ENCODE results near the gene PHLDB2.

Gene PHLDB2

DNA sequence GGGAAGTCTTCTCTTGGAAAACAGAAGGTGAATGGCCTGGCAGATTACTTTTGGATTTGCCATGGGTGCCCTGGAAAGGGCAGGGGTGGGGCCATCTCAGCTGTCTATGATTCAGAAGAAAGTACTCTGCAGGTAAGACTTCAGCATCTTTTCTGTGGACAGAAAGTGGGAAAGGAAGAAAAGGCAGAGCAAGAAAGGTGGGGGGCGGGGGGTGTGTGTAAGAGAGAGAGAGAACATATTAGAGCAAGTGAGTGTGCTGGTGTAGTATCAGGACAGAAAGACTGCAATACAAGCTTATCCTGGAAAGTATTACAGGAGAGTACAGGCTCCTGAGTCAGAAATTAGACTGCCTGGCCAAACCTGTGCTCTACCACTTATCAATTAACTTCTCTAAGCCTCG lies 145.1 kb downstream of the PHLDB2 start:
- H3K4me3 ChIP-seq (ENCODE audit: low read length) = no peak overlapping the region
- no peak for TF ChIP-seq ZNF274 (IDR thresholded peaks at IDR 0.05; ENCODE audit: low read depth, low read length)

DNA sequence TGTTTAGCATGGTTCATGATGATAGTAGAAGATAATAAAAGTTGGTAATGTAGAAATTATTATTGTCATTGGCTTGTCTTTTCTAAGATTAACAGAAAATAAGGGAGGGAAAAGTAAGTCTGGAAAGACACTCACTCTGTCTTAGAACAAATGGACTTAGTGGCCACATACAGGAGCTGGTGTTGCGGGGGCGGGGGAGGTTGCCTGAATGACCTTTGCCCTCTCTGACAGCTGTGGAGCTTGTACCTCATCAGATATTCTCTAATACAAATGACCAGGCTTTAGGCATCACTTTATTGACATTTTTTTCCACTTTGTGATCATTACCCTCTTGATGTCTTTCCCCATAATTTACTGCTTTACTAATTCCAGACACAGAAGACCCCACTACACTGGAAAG lies 145.6 kb downstream of the PHLDB2 start:
- no peak for TF ChIP-seq ZNF274 (IDR thresholded peaks at IDR 0.05; ENCODE audit: low read depth, low read length)
- H3K4me3 ChIP-seq (ENCODE audit: low read length) = no peak overlapping the region

DNA sequence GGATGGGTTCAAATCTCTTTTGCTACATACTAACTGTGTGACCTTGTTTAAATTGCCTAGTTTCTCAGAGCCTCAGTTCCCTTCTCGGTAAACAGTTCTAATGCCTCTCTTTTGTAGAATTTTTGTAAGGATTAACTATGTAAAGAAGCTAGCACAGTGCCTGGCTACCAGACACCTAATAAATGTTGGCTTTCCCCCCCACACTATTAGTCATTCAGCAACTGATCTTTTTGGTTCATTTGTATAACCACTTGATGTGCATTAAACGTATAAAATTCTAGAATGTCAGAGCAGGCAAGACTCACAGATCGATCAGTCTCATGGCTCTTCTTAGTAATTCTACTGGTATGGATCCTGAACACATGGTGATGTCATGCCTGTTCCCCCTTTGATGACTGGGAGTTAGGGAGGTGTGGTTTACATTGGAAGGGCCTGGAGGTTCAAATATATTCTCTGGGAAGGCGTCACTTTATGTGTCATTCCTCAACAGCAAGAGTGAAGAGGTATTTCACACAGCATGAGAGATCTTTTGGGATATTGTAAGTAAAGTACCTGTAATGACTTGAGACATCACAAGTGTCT lies 146.1 kb downstream of the PHLDB2 start:
- no peak overlapping the region for H3K4me3 ChIP-seq (ENCODE audit: low read length)

DNA sequence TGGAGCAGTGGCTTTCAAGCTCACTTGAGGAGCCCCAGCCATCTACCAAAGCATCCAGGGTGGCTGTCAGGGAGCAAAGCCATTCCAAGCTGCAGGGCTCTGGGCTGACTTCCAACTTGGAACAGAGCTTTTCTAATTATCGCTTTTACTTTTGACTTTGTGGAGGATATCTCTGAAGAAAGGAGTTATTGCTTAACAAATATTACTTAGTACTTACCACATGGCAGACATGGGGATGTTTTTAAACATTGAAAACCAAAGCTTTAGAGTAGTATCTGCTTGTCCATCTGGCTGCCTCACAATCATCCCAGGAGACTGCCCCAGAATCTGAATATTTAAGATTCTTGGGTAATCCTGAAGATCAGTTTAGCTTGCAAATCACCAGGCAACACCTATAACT lies 148.6 kb downstream of the PHLDB2 start:
- no peak overlapping the region for H3K4me3 ChIP-seq (ENCODE audit: low read length)
- TF ChIP-seq ZNF274 (IDR thresholded peaks at IDR 0.05; ENCODE audit: low read depth, low read length) = no peak

More for the DNA sequence above, 146.1 kb downstream of the PHLDB2 start:
- TF ChIP-seq ZNF274 (IDR thresholded peaks at IDR 0.05; ENCODE audit: low read depth, low read length) = no peak

DNA sequence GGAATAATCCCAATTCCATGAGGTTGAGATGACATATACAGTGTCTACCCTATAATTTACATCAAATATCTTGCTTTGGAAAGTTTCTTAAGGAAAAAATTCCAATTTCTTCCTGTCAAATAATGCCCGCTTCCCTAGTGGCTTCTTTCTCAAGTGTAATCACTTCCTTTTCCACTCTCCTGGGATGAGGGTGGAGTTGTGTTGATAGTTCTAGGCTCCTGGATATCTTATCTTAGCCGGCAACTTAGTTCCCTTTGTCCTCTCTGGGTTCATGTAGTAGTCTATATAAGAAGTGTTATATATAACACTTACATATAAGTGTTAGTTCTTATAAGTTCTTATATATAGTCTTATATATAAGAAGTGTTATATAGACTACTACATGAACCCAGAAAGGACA lies 150.6 kb downstream of the PHLDB2 start:
- no peak overlapping the region for H3K4me3 ChIP-seq (ENCODE audit: low read length)
- no peak for TF ChIP-seq ZNF274 (IDR thresholded peaks at IDR 0.05; ENCODE audit: low read depth, low read length)

DNA sequence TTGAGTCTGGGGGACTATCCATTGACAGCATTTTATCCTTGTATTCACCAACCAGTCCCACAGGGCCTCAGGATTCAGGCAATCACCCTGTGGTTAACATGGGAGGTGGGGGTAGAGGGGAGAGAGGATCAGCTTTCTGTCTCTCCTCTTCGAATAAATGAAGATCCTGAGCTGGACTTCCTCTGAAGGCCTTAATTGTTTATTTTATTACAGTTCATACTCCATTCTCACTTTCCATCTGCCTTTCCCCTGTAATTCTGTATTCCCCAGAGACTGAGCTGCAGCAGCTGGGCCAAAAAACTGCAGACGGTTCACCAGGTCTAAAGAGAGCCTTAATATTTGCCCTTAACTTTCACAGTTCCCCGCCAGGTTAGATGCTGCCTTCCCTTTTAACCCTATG lies 151.6 kb downstream of the PHLDB2 start:
- no peak overlapping the region for H3K4me3 ChIP-seq (ENCODE audit: low read length)
- TF ChIP-seq ZNF274 (IDR thresholded peaks at IDR 0.05; ENCODE audit: low read depth, low read length) = no peak

DNA sequence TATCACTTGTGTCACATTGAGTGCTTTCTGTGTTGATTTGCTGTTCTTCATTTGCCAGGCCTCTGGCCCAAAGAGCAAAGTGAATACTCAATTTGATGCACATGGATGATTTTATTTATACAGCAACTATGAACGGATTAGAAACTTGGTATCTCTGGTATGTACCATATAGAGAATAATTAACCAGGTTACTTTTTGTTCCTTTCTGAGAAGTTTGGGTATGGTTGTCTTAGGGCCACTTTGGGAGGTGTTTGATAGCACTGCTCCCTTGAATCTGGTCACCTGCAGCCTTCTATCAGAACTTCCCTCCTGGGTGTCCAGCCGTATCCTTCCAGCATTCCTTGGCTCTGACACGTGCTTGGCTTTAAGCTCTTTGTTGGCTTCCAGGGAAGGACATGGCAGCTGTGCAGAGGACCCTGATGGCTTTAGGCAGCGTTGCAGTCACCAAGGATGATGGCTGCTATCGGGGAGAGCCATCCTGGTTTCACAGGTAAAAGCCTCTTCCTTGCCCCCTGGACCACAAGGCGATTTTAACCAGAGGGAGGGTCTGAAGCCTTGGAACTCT lies 152.4 kb downstream of the PHLDB2 start:
- TF ChIP-seq ZNF274 (IDR thresholded peaks at IDR 0.05; ENCODE audit: low read depth, low read length) = no peak
- no peak overlapping the region for H3K4me3 ChIP-seq (ENCODE audit: low read length)

DNA sequence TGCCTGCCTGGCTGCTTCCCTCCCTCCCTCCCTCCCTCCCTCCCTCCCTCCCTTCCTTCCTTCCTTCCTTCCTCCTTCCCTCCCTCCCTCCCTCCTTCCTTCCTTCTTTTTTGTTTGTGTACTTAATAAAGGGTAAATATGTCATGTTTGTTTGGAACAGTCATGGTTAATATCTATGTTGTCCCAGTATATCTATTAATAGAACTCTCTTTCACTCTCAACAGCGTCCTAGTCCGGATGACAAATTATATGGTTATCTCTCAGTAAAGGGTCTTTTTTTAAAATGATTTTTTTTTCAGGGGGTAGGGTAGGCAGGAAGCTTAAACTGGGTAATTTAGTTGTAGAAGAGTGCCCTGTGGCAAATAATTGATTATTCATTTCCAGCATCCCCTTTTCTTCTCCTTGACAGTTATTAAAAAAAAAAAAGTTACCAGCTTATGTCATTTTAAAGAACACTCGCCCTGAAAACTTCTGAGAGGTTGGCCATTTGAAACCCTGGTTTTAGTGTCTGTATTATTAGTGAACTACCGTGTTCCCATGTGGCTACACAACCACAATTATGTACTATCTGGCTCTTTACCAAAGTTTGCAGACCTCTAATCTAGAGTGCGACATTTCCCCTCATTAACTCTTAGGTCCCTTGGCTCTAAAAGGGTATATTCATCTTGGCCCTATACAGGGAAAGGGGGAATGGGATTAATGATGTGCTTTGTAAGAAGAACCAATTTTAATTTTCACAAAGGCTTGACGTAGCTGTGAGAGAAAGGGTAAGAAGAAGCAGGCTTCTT lies 153.3 kb downstream of the PHLDB2 start:
- TF ChIP-seq ZNF274 (IDR thresholded peaks at IDR 0.05; ENCODE audit: low read depth, low read length) = no peak
- H3K4me3 ChIP-seq (ENCODE audit: low read length) = no peak overlapping the region

DNA sequence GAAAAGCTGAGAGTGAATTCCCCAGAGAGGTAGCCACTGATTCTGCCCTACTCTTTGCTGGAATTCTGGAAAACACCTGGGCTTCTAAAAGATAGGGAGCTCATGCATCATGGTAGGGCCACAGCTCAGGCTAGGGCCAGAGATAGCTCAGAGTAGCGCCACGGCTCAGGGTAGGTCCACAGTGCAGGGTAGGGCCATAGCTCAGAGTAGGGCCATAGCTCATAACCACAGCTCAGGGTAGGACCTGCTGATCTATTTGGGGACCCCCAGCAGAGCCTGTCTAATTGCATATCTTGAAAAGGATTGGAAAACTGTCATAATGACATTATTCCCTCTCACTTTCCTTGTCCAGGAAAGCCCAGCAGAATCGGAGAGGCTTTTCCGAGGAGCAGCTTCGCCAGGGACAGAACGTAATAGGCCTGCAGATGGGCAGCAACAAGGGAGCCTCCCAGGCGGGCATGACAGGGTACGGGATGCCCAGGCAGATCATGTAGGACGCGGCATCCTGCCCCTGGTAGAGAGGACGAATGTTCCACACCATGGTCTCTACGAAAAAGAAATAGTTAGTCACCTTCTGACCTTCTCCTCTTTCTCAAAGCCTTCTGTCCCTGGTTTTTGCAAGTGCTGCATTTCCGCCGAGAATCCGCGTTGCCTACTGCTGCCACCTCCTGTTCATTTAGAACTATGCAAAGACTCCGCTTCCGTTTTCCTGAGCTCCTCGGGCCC lies 154.2 kb downstream of the PHLDB2 start:
- no peak for TF ChIP-seq ZNF274 (IDR thresholded peaks at IDR 0.05; ENCODE audit: low read depth, low read length)
- no peak overlapping the region for H3K4me3 ChIP-seq (ENCODE audit: low read length)

DNA sequence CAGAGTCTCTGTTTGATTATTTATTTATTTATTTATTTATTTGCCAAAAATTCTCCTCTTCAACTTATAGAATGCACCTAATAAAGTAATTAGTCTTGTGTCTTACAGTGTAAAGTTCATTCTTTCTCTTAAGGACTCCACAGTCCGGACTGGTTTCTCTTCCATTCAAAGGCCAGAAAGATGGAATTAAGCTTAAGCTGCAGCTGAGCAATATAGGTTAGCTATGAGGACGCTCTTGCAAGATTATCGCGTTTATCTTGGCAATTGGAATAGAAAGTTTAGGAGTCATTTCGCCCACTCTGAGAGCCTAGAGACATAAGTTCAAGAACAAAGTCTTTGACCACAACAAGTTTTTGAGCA lies 154.7 kb downstream of the PHLDB2 start:
- no peak for TF ChIP-seq ZNF274 (IDR thresholded peaks at IDR 0.05; ENCODE audit: low read depth, low read length)
- H3K4me3 ChIP-seq (ENCODE audit: low read length) = no peak overlapping the region

DNA sequence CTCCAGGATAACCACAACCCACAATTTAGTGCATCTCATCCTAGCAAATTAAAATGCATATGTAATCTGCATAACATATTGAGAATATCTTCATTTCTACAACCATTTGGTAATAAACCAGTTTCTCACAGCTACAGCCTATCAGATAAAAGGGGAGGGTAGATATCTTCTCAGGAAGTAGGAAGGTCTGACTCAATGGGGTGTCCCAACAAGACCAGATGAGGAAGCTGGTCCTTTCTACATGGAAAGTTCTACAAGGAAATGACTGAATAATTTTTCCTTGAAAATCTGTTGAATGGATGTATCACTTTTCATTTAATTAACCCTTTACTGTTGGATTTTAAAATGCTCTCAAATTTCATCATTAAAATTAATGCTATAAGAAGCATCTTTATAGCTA lies 158.0 kb downstream of the PHLDB2 start:
- H3K4me3 ChIP-seq (ENCODE audit: low read length) = no peak overlapping the region
- TF ChIP-seq ZNF274 (IDR thresholded peaks at IDR 0.05; ENCODE audit: low read depth, low read length) = no peak

DNA sequence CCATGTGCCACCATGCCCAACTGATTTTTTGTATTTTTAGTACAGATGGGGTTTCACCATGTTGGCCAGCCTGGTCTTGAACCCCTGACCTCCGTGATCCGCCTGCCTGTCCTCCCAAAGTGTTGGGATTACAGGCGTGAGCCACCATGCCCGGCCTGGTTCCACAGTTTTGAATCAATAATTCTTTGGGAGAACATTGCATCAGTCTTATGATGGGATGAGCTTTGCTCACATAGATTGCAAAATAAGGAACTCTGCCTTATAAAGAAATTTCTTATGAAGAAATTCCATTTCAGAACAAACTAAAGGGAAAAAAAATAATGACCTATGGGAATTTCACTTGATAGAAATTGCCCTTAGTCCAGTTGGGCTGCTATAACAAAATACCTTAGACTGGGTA lies 159.6 kb downstream of the PHLDB2 start:
- no peak overlapping the region for H3K4me3 ChIP-seq (ENCODE audit: low read length)
- no peak for TF ChIP-seq ZNF274 (IDR thresholded peaks at IDR 0.05; ENCODE audit: low read depth, low read length)

DNA sequence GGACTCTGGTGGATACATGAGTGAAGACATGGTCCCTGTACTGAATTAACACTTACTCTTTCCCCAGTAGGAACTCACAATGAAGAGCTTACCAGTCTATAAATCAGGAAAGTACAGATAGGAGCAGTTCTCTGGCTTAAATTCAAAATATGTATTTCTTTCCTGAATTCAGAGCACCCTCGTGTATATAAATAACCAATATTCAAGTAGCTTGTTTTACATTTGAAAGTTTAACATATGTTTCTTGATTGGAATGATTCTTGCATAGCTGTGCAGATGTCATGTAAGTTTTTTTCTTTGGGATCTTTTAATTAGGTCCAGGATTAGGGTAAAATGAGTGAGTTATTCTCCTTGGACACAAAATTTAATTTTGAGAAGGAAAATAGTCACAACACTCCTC lies 160.7 kb downstream of the PHLDB2 start:
- H3K4me3 ChIP-seq (ENCODE audit: low read length) = no peak overlapping the region
- TF ChIP-seq ZNF274 (IDR thresholded peaks at IDR 0.05; ENCODE audit: low read depth, low read length) = no peak

DNA sequence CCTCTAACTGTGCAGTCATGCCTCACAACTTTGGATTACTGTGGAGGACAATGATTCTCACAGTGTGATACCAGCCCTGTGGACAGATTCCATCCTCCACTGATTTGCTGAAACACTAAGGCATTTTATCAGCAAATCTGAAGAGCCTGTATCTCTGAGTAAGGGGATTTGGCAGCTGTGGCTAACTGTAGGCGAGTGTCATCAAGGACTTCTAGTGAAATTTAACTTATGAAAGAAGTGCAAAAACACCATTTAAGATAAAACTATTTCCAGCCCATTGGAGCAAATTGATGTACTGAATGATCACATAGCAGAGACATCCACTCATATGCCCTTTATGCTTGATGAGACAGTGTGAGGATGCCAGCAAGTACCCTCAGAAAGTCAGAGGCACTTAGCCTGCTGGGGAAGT lies 161.6 kb downstream of the PHLDB2 start:
- TF ChIP-seq ZNF274 (IDR thresholded peaks at IDR 0.05; ENCODE audit: low read depth, low read length) = no peak
- no peak overlapping the region for H3K4me3 ChIP-seq (ENCODE audit: low read length)

Measured in GM08714 (cell line).